Epithelial cell of esophagus (primary cell): Measurements from ENCODE around the gene MAGEB17.
"Not testable (repeated sequence)": the region's sequence is repeated elsewhere in the genome, so short reads cannot be mapped to it uniquely, and the experiment has no call there.

Experiments
- DNase-seq: peaks from one replicate; pipeline ENCODE4 v3.0.0; 2010; ENCODE audit warnings: low read depth
- H3K4me3 ChIP-seq: 2 replicates; pipeline ENCODE4 v1.5.1; 2011; ENCODE audit warnings: mild to moderate bottlenecking, low read length, control low read depth
- TF ChIP-seq, protein P1 (sequence below): IDR thresholded peaks from 2 replicates; pipeline ENCODE4 v1.5.1; 2011; ENCODE audit warnings: low read depth, mild to moderate bottlenecking, low read length, control low read depth, inconsistent platforms; ENCODE audit not compliant: insufficient read depth; ENCODE audit errors: missing control alignments

MAGEB17 gene

DNA sequence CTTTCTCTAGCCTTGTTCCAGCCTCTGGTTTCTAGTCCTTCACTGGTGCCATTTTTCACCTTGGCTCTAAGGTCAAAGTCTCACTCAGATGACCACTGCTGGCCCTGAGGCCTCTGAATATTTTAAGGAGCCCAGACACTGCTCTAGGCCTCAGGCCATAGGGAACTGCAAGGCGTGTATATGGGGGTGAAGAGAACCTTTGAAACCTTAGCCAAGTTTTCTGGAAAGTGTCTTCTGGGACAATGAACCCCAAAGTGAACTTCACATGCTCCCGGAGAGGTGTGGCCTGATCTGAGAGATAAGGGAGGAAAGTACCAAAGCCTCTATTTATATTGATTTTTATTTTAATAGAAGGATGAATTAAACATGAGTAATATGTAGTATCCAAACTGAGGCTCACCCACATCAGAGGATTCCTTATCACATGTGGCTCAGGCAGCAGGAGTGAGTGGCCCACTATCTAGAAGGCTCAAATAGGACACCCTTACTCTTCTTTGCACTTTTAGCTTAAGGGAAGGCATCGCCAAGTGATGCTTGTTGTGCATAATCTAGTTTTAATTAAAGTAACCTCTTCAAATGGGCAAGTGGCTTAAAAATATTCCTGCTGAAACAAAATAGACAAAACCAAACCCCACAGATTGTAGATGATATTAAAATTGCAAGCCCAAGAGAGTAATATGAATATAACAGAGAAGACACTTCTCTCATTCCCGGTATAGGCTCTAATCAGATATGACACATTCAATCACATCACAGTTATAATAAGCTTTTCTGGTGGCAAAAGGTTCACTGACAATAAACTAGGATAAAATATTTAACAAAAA, 25.6 kb upstream of the MAGEB17 start:
- TF ChIP-seq, protein P1, sequence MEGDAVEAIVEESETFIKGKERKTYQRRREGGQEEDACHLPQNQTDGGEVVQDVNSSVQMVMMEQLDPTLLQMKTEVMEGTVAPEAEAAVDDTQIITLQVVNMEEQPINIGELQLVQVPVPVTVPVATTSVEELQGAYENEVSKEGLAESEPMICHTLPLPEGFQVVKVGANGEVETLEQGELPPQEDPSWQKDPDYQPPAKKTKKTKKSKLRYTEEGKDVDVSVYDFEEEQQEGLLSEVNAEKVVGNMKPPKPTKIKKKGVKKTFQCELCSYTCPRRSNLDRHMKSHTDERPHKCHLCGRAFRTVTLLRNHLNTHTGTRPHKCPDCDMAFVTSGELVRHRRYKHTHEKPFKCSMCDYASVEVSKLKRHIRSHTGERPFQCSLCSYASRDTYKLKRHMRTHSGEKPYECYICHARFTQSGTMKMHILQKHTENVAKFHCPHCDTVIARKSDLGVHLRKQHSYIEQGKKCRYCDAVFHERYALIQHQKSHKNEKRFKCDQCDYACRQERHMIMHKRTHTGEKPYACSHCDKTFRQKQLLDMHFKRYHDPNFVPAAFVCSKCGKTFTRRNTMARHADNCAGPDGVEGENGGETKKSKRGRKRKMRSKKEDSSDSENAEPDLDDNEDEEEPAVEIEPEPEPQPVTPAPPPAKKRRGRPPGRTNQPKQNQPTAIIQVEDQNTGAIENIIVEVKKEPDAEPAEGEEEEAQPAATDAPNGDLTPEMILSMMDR: no peak
- DNase-seq: no peak
- H3K4me3 ChIP-seq: no peak overlapping the region

DNA sequence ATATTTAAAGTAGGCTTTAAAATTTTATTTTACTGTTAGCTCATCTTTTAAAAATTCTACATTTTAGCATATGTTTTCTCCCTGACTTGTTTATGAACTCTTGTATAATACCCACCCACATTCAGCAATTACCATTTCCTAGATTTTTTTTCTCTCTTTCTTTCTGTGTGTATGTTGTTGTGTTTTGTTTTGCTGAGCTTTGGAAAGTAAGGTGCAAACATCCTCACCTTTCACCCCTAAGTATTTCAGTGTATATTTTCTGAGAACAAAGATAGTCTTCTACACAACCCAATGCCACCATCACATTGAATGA, 25.1 kb upstream of the MAGEB17 start:
- TF ChIP-seq, protein P1: no peak
- DNase-seq: no peak
- no peak overlapping the region for H3K4me3 ChIP-seq

DNA sequence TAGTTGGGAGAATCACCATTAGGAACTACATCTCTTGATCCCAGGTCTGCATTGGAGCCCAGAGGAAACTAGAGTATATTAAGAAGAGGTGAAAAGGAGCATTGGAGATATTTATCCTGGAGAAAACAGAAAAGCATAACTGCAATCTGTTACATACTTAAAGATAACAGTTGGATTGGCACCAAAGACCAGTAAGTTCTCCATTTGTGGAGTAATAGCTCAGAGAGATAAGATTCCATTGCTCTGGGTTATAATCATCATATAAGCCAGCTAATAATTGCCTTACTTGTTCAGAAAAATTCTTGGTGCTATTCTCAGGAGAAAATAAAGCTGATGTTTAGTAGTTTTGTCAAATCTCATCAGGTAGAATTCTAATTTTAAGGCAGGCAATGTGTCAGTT, 23.3 kb upstream of the MAGEB17 start:
- no peak for DNase-seq
- TF ChIP-seq, protein P1: no peak
- H3K4me3 ChIP-seq: no peak overlapping the region

DNA sequence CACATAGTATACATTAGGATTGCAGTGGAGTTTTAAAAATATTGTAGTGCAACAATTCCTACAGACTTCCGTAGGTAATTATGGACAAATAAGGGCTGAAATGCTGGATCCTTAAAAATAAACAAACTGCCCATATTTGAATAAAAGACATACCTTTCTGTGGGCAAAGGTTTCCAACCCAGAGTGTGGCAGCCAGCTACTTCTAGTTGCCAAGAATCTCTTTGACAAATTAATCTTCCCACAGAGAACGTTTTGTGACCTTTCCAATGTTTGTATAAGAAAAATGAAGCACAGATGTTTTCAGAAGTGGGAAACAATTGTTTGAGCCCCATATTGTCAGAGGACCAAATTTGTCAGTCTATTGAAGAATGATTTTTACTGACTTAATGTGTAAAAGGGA, 22.9 kb upstream of the MAGEB17 start:
- H3K4me3 ChIP-seq: no peak overlapping the region
- no peak for DNase-seq
- TF ChIP-seq, protein P1: no peak

DNA sequence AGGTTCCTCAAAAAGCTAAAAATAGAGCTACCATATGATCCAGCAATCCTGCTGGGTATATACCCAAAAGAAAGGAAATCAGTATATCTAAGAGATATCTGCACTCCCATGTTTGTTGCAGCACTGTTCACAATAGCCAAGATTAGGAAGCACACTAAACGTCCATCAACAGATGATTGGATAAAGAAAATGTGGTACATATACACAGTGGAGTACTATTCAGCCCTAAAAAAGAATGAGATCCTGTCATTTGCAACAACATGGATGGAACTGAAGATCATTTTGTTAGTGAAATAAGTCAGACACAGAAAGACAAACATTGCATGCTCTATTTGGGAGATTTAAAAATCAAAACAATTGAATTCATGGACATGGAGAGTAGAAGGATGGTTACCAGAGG, 22.2 kb upstream of the MAGEB17 start:
- not testable (repeated sequence) for DNase-seq, H3K4me3 ChIP-seq

DNA sequence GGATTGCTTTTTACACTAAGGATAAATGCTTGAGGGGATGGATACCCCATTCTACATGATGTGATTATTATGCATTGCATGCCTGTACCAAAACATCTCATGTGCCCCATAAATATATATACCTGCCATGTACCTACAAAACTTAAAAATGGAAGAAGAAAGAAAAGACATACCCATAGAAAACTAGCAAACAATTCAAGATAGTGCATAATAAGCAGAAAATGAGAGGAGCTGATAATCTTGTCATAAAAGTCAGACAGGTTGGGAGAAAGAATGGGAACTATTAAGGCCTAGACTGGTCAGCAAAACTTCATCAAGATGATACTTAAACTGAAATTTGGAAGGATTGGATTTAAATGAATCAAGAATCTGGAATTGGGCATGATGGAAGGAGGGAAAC, 21.6 kb upstream of the MAGEB17 start:
- TF ChIP-seq, protein P1: no peak
- H3K4me3 ChIP-seq: no peak overlapping the region
- no peak for DNase-seq

DNA sequence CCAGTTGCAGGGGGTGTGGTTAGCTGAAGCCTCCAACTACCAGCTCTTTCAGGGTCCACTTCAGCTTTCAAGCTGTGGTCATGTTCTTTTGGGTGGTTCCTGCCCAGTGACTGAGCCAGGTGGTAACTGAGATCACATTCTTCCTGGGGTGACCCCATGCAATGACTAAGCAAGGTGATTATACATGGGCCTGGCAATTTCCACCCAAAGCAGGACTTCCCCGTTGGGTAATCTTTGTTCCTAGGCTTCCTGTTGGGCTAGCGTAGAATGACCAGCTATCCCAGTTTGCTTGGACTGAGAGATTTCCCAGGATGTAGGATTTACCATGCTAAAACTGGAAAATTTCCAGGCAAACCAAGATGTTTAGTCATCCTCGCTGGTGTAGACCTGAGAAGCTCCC, 18.4 kb upstream of the MAGEB17 start:
- no peak overlapping the region for H3K4me3 ChIP-seq
- peak; percentile 71 for DNase-seq
- TF ChIP-seq, protein P1: no peak
